Forelimb muscle (tissue), 1 donor: ENCODE results near the gene MUC12. TPM values are rescaled to one million over a fixed set of nuclear protein-coding genes. Genes with fewer than 3 reads are reported as not detected.
"Not testable (repeated sequence)": the region's sequence is repeated elsewhere in the genome, so short reads cannot be mapped to it uniquely, and the experiment has no call there.

ENCODE experiments used
- DNase-seq: peaks from one replicate; pipeline ENCODE4 v3.0.0-alpha.2; 2013; ENCODE audit warnings: low read depth
- polyA plus RNA-seq: library from polyadenylated mRNA; unstranded; fragments of 120-200 nt; gene quantifications from one replicate; pipeline ENCODE4 v1.2.1, GENCODE V29; 2013; ENCODE audit not compliant: insufficient read length

The MUC12 gene
- polyA plus RNA-seq, 1 donor: 0.48 TPM

DNA sequence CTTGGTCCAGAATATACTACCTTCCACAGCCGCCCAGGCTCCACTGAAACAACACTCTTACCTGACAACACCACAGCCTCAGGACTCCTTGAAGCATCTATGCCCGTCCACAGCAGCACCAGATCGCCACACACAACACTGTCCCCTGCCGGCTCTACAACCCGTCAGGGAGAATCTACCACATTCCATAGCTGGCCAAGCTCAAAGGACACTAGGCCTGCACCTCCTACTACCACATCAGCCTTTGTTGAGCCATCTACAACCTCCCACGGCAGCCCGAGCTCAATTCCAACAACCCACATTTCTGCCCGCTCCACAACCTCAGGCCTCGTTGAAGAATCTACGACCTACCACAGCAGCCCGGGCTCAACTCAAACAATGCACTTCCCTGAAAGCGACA is 22.9 kb downstream of the MUC12 start:
- DNase-seq: not testable (repeated sequence)

DNA sequence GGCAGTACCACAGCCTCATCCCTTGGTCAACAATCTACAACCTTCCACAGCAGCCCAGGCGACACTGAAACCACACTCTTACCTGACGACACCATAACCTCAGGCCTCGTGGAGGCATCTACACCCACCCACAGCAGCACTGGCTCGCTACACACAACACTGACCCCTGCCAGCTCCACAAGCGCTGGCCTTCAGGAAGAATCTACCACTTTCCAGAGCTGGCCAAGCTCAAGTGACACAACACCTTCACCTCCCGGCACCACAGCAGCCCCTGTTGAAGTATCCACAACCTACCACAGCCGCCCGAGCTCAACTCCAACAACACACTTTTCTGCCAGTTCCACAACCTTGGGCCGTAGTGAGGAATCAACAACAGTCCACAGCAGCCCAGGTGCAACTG is 25.3 kb downstream of the MUC12 start:
- not testable (repeated sequence) for DNase-seq

- DNase-seq: not testable (repeated sequence)
These were observed 29.2 kb downstream of the MUC12 start for GRCh38 chr7:100998530-100998929.

- not testable (repeated sequence) for DNase-seq
These were observed 30.0 kb downstream of the MUC12 start for GRCh38 chr7:100999334-100999733.

DNA sequence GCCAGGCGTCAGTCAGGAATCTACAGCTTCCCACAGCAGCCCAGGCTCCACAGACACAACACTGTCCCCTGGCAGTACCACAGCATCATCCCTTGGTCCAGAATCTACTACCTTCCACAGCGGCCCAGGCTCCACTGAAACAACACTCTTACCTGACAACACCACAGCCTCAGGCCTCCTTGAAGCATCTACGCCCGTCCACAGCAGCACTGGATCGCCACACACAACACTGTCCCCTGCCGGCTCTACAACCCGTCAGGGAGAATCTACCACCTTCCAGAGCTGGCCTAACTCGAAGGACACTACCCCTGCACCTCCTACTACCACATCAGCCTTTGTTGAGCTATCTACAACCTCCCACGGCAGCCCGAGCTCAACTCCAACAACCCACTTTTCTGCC is 30.7 kb downstream of the MUC12 start:
- not testable (repeated sequence) for DNase-seq

GRCh38 chr7:101002333-101002732 is 33.0 kb downstream of the MUC12 start:
- DNase-seq: not testable (repeated sequence)

DNA sequence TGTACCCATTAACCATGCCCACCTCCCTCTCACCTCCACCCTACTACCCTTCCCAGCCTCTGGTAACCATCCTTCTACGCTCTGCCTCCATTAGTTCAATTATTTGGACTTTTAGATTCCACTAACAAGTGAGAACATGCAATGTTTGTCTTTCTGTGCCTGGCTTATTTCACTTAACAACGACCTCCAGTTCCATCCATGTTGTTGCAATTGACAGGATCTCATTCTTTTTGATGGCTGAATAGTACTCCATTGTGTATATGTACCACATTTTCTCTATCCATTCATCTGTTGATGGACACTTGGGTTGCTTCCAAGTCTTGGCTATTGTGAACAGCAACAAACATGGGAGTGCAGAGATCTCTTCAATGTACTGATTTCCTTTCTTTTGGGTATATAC is 38.0 kb downstream of the MUC12 start:
- DNase-seq: not testable (repeated sequence)

- no peak for DNase-seq
These were observed 40.3 kb downstream of the MUC12 start for GRCh38 chr7:101009629-101010028.

DNA sequence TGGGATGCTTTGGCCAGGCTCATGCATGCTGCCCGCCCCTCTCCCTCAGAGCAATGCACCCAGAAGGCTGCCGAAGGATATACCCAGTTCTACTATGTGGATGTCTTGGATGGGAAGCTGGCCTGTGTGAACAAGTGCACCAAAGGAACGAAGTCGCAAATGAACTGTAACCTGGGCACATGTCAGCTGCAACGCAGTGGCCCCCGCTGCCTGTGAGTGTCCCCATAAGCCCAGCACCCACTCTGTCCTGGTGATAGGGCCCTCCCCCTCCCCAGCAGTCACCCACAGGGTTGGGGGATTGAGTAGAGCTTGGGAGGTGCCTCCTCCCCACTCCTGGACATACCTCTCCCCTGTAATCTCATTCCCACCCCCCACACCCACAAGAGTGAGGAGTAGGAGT is 43.6 kb downstream of the MUC12 start:
- no peak for DNase-seq

- DNase-seq: no peak
These were observed 46.3 kb downstream of the MUC12 start for GRCh38 chr7:101015626-101016025.

DNA sequence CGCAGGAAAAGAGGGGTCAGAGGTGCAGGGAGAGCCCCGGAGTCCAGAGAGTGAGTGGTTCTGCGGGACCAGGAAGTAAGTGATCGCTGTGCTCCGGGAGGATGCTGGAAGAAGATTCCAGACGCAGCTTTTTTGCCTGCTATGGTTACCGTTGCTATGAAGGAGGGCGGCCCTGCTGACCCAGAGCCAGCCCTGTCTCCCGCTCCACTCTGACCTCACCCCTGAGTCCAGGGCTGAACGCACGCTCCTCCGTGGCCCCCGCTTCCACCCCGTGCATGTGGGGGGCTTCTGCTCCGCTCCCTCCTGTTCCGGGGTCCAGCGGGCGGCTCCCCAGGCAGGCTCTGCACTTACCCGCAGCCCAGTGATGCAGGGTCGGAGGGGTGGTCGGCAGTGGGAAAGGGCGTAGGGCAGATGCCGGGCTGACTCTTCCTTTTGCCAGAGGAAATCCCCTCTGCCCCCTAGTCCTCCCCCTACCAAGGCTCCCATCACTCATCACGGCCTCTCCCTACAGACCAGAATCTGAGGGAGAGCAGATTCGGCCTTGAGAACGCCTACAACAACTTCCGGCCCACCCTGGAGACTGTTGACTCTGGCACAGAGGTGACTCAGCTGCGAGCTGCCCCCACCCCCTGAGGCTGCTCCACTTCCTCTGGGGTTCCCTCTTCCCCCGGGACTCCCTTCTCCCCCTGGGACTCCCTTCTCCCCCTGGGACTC is 47.9 kb downstream of the MUC12 start:
- peak; percentile 62 for DNase-seq

- no peak for DNase-seq
These were observed 49.2 kb downstream of the MUC12 start for GRCh38 chr7:101018271-101019167.

DNA sequence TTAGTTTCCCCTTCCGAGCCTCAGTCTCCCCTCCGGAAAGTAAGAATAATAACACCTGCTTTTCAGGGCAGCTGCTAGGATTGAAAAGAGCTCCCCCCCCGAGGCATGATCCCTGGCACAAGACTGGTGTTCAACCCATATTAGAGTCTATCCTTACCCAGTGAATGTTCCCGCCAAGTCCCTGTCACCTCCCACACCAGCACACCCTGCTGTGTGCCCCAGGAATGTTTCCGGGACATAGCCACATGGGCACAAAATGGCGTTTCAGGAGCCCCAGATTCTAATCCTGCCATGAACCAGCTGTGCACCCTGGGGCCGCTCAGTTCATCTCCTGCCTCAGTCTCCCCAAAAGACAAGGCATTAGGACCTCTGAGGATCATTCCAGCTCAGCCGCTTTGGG is 51.1 kb downstream of the MUC12 start:
- DNase-seq: no peak

GRCh38 chr7:101021703-101022102 is 52.3 kb downstream of the MUC12 start:
- no peak for DNase-seq

GRCh38 chr7:101023839-101024238 is 54.5 kb downstream of the MUC12 start:
- no peak for DNase-seq

- DNase-seq: no peak
These were observed 61.7 kb downstream of the MUC12 start for GRCh38 chr7:101031082-101031481.

DNA sequence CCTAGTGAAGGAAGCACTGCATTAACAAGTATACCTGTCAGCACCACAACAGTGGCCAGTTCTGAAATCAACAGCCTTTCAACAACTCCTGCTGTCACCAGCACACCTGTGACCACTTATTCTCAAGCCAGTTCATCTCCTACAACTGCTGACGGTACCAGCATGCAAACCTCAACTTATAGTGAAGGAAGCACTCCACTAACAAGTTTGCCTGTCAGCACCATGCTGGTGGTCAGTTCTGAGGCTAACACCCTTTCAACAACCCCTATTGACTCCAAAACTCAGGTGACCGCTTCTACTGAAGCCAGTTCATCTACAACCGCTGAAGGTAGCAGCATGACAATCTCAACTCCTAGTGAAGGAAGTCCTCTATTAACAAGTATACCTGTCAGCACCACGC is 66.6 kb downstream of the MUC12 start:
- no peak for DNase-seq

DNA sequence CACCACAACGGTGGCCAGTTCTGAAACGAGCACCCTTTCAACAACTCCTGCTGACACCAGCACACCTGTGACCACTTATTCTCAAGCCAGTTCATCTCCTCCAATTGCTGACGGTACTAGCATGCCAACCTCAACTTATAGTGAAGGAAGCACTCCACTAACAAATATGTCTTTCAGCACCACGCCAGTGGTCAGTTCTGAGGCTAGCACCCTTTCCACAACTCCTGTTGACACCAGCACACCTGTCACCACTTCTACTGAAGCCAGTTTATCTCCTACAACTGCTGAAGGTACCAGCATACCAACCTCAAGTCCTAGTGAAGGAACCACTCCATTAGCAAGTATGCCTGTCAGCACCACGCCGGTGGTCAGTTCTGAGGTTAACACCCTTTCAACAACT is 71.9 kb downstream of the MUC12 start:
- DNase-seq: not testable (repeated sequence)

DNA sequence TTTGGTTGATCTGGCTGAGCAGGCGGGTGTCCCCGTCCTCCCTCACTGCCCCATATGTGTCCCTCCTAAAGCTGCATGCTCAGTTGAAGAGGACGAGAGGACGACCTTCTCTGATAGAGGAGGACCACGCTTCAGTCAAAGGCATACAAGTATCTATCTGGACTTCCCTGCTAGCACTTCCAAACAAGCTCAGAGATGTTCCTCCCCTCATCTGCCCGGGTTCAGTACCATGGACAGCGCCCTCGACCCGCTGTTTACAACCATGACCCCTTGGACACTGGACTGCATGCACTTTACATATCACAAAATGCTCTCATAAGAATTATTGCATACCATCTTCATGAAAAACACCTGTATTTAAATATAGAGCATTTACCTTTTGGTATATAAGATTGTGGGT is 89.0 kb downstream of the MUC12 start:
- DNase-seq: peak; percentile 26

DNA sequence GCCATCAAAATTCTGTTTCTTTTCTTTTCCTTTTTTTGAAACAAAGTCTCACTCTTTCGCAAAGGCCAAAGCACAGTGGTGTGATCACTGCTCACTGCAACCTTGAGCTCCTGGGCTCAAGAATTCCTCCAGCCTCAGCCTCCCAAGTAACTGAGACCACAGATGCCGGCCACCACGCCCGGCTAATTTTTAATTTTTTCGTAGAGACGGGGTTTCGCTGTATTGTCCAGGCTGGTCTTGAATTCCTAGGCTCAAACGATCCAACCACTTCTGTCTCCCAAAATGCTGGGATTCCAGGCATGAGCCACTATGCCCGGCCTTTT is 90.2 kb downstream of the MUC12 start:
- no peak for DNase-seq

DNA sequence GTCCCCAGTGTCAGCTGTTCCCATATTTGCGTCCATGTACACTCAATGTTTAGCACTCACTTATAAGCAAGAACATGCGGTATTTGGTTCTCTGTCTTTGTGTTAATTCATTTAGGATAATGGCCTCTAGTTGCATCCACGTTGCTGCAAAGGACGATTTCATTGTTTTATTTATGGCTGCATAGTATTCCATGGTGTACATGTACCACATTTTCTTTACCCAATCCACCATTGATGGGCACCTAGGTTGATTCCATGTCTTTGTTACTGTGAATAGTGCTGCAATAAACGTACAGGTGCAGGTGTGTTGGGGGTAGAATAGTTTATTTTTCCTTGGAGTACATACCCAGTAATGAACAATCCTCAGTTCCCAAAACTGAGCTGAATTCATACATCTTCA is 91.6 kb downstream of the MUC12 start:
- DNase-seq: no peak

DNA sequence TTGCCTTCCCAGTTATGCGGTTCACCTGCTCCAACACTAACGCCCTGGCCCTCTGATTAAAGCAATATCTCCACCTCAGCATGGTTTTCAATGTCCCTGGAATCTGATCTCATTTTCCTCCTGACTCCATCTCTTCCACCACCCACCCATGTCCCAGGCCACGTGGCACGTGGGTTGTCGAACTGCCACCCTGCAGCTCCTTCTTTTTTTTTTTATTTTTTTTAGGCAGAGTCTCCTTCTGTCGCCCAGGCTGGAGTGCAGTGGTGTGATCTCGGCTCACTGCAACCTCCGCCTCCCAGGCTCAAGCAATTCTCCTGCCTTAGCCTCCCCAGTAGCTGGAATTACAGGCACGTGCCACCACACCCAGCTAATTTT is 94.8 kb downstream of the MUC12 start:
- not testable (repeated sequence) for DNase-seq

- not testable (repeated sequence) for DNase-seq
These were observed 95.8 kb downstream of the MUC12 start for GRCh38 chr7:101065162-101065561.
